ENCODE results near the gene SFMBT2.

Gene SFMBT2

GRCh38 chr10:7275761-7276440 is 134.9 kb downstream of the SFMBT2 start:
- DNase-seq (ENCODE audit: low read depth in 2 of 3, low spot score in 2 of 3) = no peak

GRCh38 chr10:7274293-7274692 is 136.5 kb downstream of the SFMBT2 start:
- DNase-seq (ENCODE audit: low read depth in 2 of 3, low spot score in 2 of 3) = no peak

- no peak for DNase-seq (ENCODE audit: low read depth in 2 of 3, low spot score in 2 of 3)
These were observed 138.8 kb downstream of the SFMBT2 start for GRCh38 chr10:7272008-7272407.

- no peak for DNase-seq (ENCODE audit: low read depth in 2 of 3, low spot score in 2 of 3)
These were observed 140.8 kb downstream of the SFMBT2 start for GRCh38 chr10:7269988-7270387.

- no peak for DNase-seq (ENCODE audit: low read depth in 2 of 3, low spot score in 2 of 3)
These were observed 143.7 kb downstream of the SFMBT2 start for GRCh38 chr10:7267142-7267541.

- no peak for DNase-seq (ENCODE audit: low read depth in 2 of 3, low spot score in 2 of 3)
These were observed 145.3 kb downstream of the SFMBT2 start for GRCh38 chr10:7265396-7266123.

- DNase-seq (ENCODE audit: low read depth in 2 of 3, low spot score in 2 of 3) = no peak
These were observed 146.5 kb downstream of the SFMBT2 start for GRCh38 chr10:7264313-7264756.

- no peak for DNase-seq (ENCODE audit: low read depth in 2 of 3, low spot score in 2 of 3)
These were observed 147.2 kb downstream of the SFMBT2 start for GRCh38 chr10:7263616-7264015.

GRCh38 chr10:7261351-7261750 is 149.5 kb downstream of the SFMBT2 start:
- DNase-seq (ENCODE audit: low read depth in 2 of 3, low spot score in 2 of 3) = no peak

GRCh38 chr10:7260912-7261311 is 149.9 kb downstream of the SFMBT2 start:
- DNase-seq (ENCODE audit: low read depth in 2 of 3, low spot score in 2 of 3) = no peak

- no peak for DNase-seq (ENCODE audit: low read depth in 2 of 3, low spot score in 2 of 3)
These were observed 150.4 kb downstream of the SFMBT2 start for GRCh38 chr10:7260412-7260900.

- DNase-seq (ENCODE audit: low read depth in 2 of 3, low spot score in 2 of 3) = peak in 2 of 3 experiments; percentile 46 to 47
These were observed 151.8 kb downstream of the SFMBT2 start for GRCh38 chr10:7258948-7259523.

GRCh38 chr10:7255517-7255916 is 155.3 kb downstream of the SFMBT2 start:
- no peak for DNase-seq (ENCODE audit: low read depth in 2 of 3, low spot score in 2 of 3)

- no peak for DNase-seq (ENCODE audit: low read depth in 2 of 3, low spot score in 2 of 3)
These were observed 159.0 kb downstream of the SFMBT2 start for GRCh38 chr10:7251696-7252465.

- DNase-seq (ENCODE audit: low read depth in 2 of 3, low spot score in 2 of 3) = no peak
These were observed 160.6 kb downstream of the SFMBT2 start for GRCh38 chr10:7250236-7250635.

GRCh38 chr10:7248585-7249164 is 162.2 kb downstream of the SFMBT2 start:
- DNase-seq (ENCODE audit: low read depth in 2 of 3, low spot score in 2 of 3) = no peak

GRCh38 chr10:7248148-7248547 is 162.7 kb downstream of the SFMBT2 start:
- no peak for DNase-seq (ENCODE audit: low read depth in 2 of 3, low spot score in 2 of 3)

- no peak for DNase-seq (ENCODE audit: low read depth in 2 of 3, low spot score in 2 of 3)
These were observed 165.3 kb downstream of the SFMBT2 start for GRCh38 chr10:7245505-7245904.

GRCh38 chr10:7243873-7244272 is 167.0 kb downstream of the SFMBT2 start:
- no peak for DNase-seq (ENCODE audit: low read depth in 2 of 3, low spot score in 2 of 3)

- no peak for DNase-seq (ENCODE audit: low read depth in 2 of 3, low spot score in 2 of 3)
These were observed 167.7 kb downstream of the SFMBT2 start for GRCh38 chr10:7243139-7243538.

All from activated CD8-positive, alpha-beta memory T cell treated with anti-CD3 and anti-CD28 coated beads for 48 hours (primary cell).